Activated CD4-positive, alpha-beta memory T cell treated with anti-CD3 and anti-CD28 coated beads, Interleukin-2, amount 10 ng/mL, durations not matched to agents 7 days and 5 days (primary cell): ENCODE data around the gene ZNF334. TPM values are rescaled to one million over a fixed set of nuclear protein-coding genes. Genes with fewer than 3 reads are reported as not detected.

ENCODE experiments used
- CTCF ChIA-PET: fragments of 350-600 bp; sonication (Branson Sonifier 250); formaldehyde crosslinking; loops from one replicate; lab custom pipeline; 2021; ENCODE audit warnings: antibody characterized with exemption, inconsistent platforms; lab: Charles Lee
- POLR2A ChIA-PET: fragments of 350-600 bp; sonication (Branson Sonifier 250); formaldehyde crosslinking; loops from one replicate; lab custom pipeline; 2021; ENCODE audit warnings: antibody characterized with exemption; lab: Charles Lee
- DNase-seq: peaks from one replicate; pipeline ENCODE4 v3.0.0-alpha.2; 2020
- H3K27ac Mint-ChIP-seq: one replicate; pipeline ENCODE4 v1.8.0; 2021; ENCODE audit warnings: mild to moderate bottlenecking, mixed read lengths
- H3K27me3 Mint-ChIP-seq: one replicate; pipeline ENCODE4 v1.8.0; 2021; ENCODE audit warnings: mixed read lengths
- H3K36me3 Mint-ChIP-seq: one replicate; pipeline ENCODE4 v1.8.0; 2021; ENCODE audit warnings: low read depth, mixed read lengths
- H3K4me1 Mint-ChIP-seq: one replicate; pipeline ENCODE4 v1.8.0; 2021; ENCODE audit warnings: mixed read lengths
- H3K4me3 Mint-ChIP-seq: one replicate; pipeline ENCODE4 v1.8.0; 2021; ENCODE audit warnings: mild to moderate bottlenecking, mixed read lengths
- H3K9me3 Mint-ChIP-seq: one replicate; pipeline ENCODE4 v1.8.0; 2021; ENCODE audit warnings: mixed read lengths
- total RNA-seq, 2 experiments: library from RNA; stranded (reverse); gene quantifications; one replicate each; pipeline ENCODE4 v1.2.3, GENCODE V29; 2021

The ZNF334 gene
- total RNA-seq, 2 experiments from 2014 or later: 1.4 TPM

- POLR2A ChIA-PET: no interaction called here
- H3K36me3 Mint-ChIP-seq: no peaks in the 10 kb centered on the region
These were observed 48.9 kb downstream of the ZNF334 start for GRCh38 chr20:46464451-46464850.

GRCh38 chr20:46463852-46464251 is 49.5 kb downstream of the ZNF334 start:
- H3K9me3 Mint-ChIP-seq: no peaks in the 10 kb centered on the region
- H3K27ac Mint-ChIP-seq: no peak overlapping the region
- H3K4me1 Mint-ChIP-seq: no peaks in the 10 kb centered on the region
- no peak for DNase-seq
- ChIA-PET CTCF (no interaction called here), POLR2A (no interaction called here)
- H3K4me3 Mint-ChIP-seq: no peak overlapping the region
- H3K36me3 Mint-ChIP-seq: no peaks in the 10 kb centered on the region
- peaks cover 18% of the 10 kb centered on the region for H3K27me3 Mint-ChIP-seq

More at GRCh38 chr20:46464451-46464850, 48.9 kb downstream of the ZNF334 start:
- Mint-ChIP-seq H3K9me3 (no peaks in the 10 kb centered on the region), H3K27ac (no peak overlapping the region), H3K4me3 (no peak overlapping the region), H3K4me1 (no peaks in the 10 kb centered on the region), H3K27me3 (peaks cover 16% of the 10 kb centered on the region)
- CTCF ChIA-PET: no interaction called here
- DNase-seq: no peak

- no peak for DNase-seq
- Mint-ChIP-seq H3K27ac (no peak overlapping the region), H3K4me3 (no peak overlapping the region), H3K36me3 (no peaks in the 10 kb centered on the region), H3K27me3 (peaks cover 17% of the 10 kb centered on the region), H3K4me1 (no peaks in the 10 kb centered on the region), H3K9me3 (peaks cover 3% of the 10 kb centered on the region)
- POLR2A ChIA-PET: no interaction called here
- CTCF ChIA-PET: interaction anchor here (0.7 to 1.0 kb wide), 2 partner anchors 24 to 67 kb away, joined by 3 read pairs; no protein-coding TSS in a partner anchor
These were observed 51.6 kb downstream of the ZNF334 start for GRCh38 chr20:46461808-46462207.

GRCh38 chr20:46458866-46459750 is 54.3 kb downstream of the ZNF334 start:
- CTCF ChIA-PET: no interaction called here
- peaks cover 4% of the 10 kb centered on the region for H3K36me3 Mint-ChIP-seq
- POLR2A ChIA-PET: no interaction called here
- DNase-seq: no peak
- peaks cover 17% of the 10 kb centered on the region for H3K27me3 Mint-ChIP-seq
- no peak overlapping the region for H3K27ac Mint-ChIP-seq
- peaks cover 16% of the 10 kb centered on the region for H3K9me3 Mint-ChIP-seq
- H3K4me3 Mint-ChIP-seq: no peak overlapping the region
- H3K4me1 Mint-ChIP-seq: no peaks in the 10 kb centered on the region

GRCh38 chr20:46456255-46457028 is 56.9 kb downstream of the ZNF334 start:
- DNase-seq: no peak
- Mint-ChIP-seq H3K4me3 (no peak overlapping the region), H3K4me1 (no peaks in the 10 kb centered on the region), H3K36me3 (peaks cover 4% of the 10 kb centered on the region), H3K27ac (no peak overlapping the region), H3K27me3 (peaks cover 13% of the 10 kb centered on the region), H3K9me3 (peaks cover 16% of the 10 kb centered on the region)
- ChIA-PET POLR2A (no interaction called here), CTCF (no interaction called here)

GRCh38 chr20:46455729-46456128 is 57.6 kb downstream of the ZNF334 start:
- DNase-seq: no peak
- ChIA-PET CTCF (no interaction called here), POLR2A (no interaction called here)
- Mint-ChIP-seq H3K27me3 (peaks cover 14% of the 10 kb centered on the region), H3K27ac (no peak overlapping the region), H3K9me3 (peaks cover 16% of the 10 kb centered on the region), H3K36me3 (peaks cover 4% of the 10 kb centered on the region), H3K4me3 (no peak overlapping the region), H3K4me1 (no peaks in the 10 kb centered on the region)

Other genes starting within 250 kb of the ZNF334 start
- gene CDH22, start 205.1 kb downstream of the ZNF334 start, total RNA-seq: not detected
- gene ELMO2, start 106.9 kb downstream of the ZNF334 start, total RNA-seq: 10 to 100 TPM; 85.6 to 97.6 TPM
- under 1 TPM in 1 of 2 experiments, not detected in 1; 0.15 TPM for gene OCSTAMP, start 37.1 kb upstream of the ZNF334 start, total RNA-seq
- gene SLC13A3, start 137.9 kb upstream of the ZNF334 start, total RNA-seq: not detected
- 10 to 100 TPM; 18.3 to 18.8 TPM for gene TP53RK, start 175.9 kb upstream of the ZNF334 start, total RNA-seq
- not detected for gene SLC2A10, start 196.1 kb upstream of the ZNF334 start, total RNA-seq